ENCODE measurements around the gene SPANXA2.
"Not testable (repeated sequence)": the region's sequence is repeated elsewhere in the genome, so short reads cannot be mapped to it uniquely, and the experiment has no call there.

SPANXA2 gene, protein sequence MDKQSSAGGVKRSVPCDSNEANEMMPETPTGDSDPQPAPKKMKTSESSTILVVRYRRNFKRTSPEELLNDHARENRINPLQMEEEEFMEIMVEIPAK

DNA sequence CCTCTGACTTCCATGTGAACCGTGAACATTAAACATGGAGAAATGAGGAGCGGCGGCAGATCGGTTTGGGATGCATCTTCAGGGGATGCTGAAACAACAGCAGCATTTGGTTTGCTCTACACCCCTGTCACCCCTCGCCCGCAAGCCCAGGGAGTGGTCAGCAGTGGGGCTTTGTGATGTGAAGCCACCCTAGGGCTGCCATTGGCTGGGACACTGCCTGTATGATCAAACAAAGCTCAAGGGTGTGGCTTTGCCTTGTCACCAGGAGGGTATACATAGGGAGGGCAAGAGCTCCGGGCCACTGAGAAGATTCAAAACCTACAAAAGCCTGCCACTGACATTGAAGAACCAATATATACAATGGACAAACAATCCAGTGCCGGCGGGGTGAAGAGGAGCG lies at the start of gene SPANXA2:
Gene SPANXA2, plus strand, starts transcription at position 301 of the 400 bp plus-strand sequence. Its CDS starts 60 bp downstream, at position 361.
- H3K9me3 Mint-ChIP-seq; H3K27ac Mint-ChIP-seq; H3K27me3 Mint-ChIP-seq (ENCODE audit: low read depth); H3K4me1 Mint-ChIP-seq (ENCODE audit: low read depth); H3K36me3 Mint-ChIP-seq (ENCODE audit: low read depth); H3K4me3 Mint-ChIP-seq: not testable (repeated sequence)

DNA sequence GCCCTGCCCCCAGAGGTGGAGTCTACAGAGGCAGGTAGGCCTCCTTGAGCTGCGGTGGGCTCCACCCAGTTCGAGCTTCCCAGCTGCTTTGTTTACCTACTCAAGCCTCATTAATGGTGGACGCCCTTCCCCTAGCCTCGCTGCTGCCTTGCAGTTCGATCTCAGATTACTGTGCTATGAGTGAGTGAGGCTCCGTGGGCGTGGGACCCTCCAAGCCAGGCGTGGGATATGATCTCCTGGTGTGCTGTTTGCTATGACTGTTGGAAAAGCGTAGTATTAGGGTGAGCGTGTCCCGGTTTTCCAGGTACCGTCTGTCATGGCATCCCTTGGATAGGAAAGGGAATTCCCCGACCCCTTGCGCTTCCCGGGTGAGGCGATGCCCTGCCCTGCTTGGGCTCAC lies 47.0 kb upstream of the SPANXA2 start:
- not testable (repeated sequence) for H3K27ac Mint-ChIP-seq; H3K9me3 Mint-ChIP-seq; H3K4me1 Mint-ChIP-seq (ENCODE audit: low read depth); H3K27me3 Mint-ChIP-seq (ENCODE audit: low read depth); H3K4me3 Mint-ChIP-seq; H3K36me3 Mint-ChIP-seq (ENCODE audit: low read depth)

DNA sequence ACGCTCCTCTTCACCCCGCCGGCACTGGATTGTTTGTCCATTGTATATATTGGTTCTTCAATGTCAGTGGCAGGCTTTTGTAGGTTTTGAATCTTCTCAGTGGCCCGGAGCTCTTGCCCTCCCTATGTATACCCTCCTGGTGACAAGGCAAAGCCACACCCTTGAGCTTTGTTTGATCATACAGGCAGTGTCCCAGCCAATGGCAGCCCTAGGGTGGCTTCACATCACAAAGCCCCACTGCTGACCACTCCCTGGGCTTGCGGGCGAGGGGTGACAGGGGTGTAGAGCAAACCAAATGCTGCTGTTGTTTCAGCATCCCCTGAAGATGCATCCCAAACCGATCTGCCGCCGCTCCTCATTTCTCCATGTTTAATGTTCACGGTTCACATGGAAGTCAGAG lies 4.9 kb upstream of the SPANXA2 start, which contains the start of gene SPANXA1:
Gene SPANXA1, minus strand, starts transcription at position 101 of the 400 bp plus-strand sequence. Its CDS starts 60 bp downstream, at position 41.
- not testable (repeated sequence) for H3K27me3 Mint-ChIP-seq (ENCODE audit: low read depth); H3K36me3 Mint-ChIP-seq (ENCODE audit: low read depth); H3K4me1 Mint-ChIP-seq (ENCODE audit: low read depth); H3K4me3 Mint-ChIP-seq; H3K9me3 Mint-ChIP-seq; H3K27ac Mint-ChIP-seq

DNA sequence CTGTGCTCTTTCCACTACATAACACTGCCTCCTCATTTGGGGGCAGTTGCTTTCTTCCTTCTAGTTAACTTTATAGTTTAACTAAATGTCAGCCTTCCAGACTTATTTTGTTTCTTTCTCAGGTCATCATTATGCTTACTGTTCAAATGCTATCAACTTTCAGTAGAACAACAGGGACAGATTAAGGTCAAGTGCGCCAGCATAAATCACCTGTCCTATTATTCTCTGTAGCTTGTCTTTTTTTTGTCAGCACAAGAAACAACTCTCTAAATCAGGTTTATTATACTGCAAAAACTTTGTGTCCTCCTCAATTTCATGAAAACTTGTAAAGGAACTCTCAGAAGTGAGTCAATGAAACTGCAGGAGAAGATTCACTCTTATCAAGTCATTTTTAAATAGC lies 19.6 kb downstream of the SPANXA2 start:
- H3K4me3 Mint-ChIP-seq, result no peak overlapping the region
- H3K27ac Mint-ChIP-seq, result no peak overlapping the region

DNA sequence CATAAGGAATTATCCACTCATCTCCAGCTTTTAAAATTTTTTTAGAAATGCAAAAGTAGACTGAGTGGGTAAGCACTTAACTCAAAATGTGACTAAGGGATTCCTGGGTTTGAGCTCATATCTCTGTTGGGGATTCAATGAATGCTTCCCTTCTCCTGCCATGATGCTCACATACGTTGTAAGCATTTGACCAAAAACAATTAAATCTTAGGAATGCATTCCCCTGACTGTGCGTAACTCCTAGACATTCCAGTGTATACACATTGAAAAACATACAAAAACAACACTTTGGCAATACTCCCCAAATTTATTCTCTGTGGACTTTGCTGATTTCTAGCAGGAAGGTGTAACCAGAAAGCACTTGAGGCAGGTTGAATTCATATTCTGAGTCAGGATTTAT lies 29.8 kb downstream of the SPANXA2 start:
- no peak overlapping the region for H3K4me3 Mint-ChIP-seq

More for the DNA sequence above, 19.6 kb downstream of the SPANXA2 start:
- H3K27me3 Mint-ChIP-seq (ENCODE audit: low read depth), result no peaks in the 10 kb centered on the region
- H3K36me3 Mint-ChIP-seq (ENCODE audit: low read depth), result no peaks in the 10 kb centered on the region
- H3K9me3 Mint-ChIP-seq, result peaks cover 4% of the 10 kb centered on the region
- H3K4me1 Mint-ChIP-seq (ENCODE audit: low read depth), result no peaks in the 10 kb centered on the region

DNA sequence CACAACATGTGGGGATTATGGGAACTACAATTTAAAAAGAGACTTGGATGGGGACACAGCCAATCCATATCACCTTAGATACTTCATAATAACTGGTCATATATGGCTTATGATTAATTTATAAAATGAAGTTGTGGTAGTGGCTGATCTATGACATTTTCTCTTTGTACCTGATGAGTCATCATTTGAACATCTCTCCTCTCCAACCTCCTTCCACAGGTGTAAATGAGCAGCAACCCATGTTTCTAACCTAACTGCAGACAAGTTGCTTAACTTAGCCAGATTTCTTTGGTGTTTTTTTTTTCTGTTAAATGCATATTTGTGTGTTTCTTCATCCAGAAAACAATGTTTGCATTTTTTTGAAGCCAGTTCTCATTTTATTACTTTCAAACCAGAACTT lies 42.6 kb downstream of the SPANXA2 start:
- H3K4me3 Mint-ChIP-seq, result no peak overlapping the region
- no peak overlapping the region for H3K27ac Mint-ChIP-seq
- H3K4me1 Mint-ChIP-seq (ENCODE audit: low read depth), result no peaks in the 10 kb centered on the region
- H3K27me3 Mint-ChIP-seq (ENCODE audit: low read depth), result no peaks in the 10 kb centered on the region
- no peaks in the 10 kb centered on the region for H3K36me3 Mint-ChIP-seq (ENCODE audit: low read depth)
- H3K9me3 Mint-ChIP-seq, result peaks cover 10% of the 10 kb centered on the region

More for the DNA sequence above, 29.8 kb downstream of the SPANXA2 start:
- Mint-ChIP-seq H3K4me1 (ENCODE audit: low read depth) (no peaks in the 10 kb centered on the region), H3K36me3 (ENCODE audit: low read depth) (no peaks in the 10 kb centered on the region), H3K27ac (no peak overlapping the region), H3K9me3 (peaks cover 5% of the 10 kb centered on the region), H3K27me3 (ENCODE audit: low read depth) (no peaks in the 10 kb centered on the region)

DNA sequence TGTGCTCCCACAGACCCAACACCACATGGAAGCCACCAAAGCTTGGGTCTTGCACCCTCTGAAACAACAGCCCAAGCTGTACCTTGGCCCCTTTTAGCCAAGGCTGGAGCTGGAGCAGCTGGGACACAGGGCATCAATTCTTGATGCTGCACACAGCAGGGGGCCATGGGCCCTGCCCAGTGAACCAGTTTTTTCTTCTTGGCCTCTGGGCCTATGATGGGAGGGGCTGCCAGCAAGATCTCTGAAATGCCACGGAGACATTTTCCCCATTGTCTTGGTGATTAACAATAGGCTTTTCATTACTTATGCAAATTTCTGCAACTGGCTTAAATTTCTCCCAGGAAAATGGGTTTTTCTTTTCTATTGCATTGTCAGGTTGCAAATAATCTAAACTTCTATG lies 49.0 kb downstream of the SPANXA2 start:
- H3K27me3 Mint-ChIP-seq (ENCODE audit: low read depth), result no peaks in the 10 kb centered on the region

More for the DNA sequence above, 49.0 kb downstream of the SPANXA2 start:
- Mint-ChIP-seq H3K4me3 (no peak overlapping the region), H3K4me1 (ENCODE audit: low read depth) (no peaks in the 10 kb centered on the region), H3K36me3 (ENCODE audit: low read depth) (no peaks in the 10 kb centered on the region), H3K9me3 (peaks cover 3% of the 10 kb centered on the region), H3K27ac (no peak overlapping the region)
